AG09319 (cell line): ENCODE data around the gene TGFBR2.

ENCODE experiments used
- DNase-seq: peaks from one replicate; pipeline ENCODE4 v3.0.0-alpha.2; 2010; ENCODE audit warnings: low read depth; ENCODE audit errors: extremely low read depth
- CTCF ChIP-seq: IDR thresholded peaks from 2 replicates; pipeline ENCODE4 v1.5.1; 2011; ENCODE audit warnings: low read depth, mild to moderate bottlenecking, inconsistent platforms, low read length, moderate library complexity

Gene TGFBR2

GRCh38 chr3:30578986-30579579, 27.3 kb upstream of the TGFBR2 start:
- TF ChIP-seq CTCF, result no peak
- no peak for DNase-seq

- DNase-seq, result no peak
- no peak for TF ChIP-seq CTCF
Observed at GRCh38 chr3:30581067-30581585, 25.3 kb upstream of the TGFBR2 start.

- no peak for TF ChIP-seq CTCF
- DNase-seq, result no peak
Observed at GRCh38 chr3:30581982-30582381, 24.4 kb upstream of the TGFBR2 start.

- DNase-seq, result no peak
- no peak for TF ChIP-seq CTCF
Observed at GRCh38 chr3:30583973-30584372, 22.4 kb upstream of the TGFBR2 start.

- no peak for DNase-seq
- no peak for TF ChIP-seq CTCF
Observed at GRCh38 chr3:30585654-30586053, 20.7 kb upstream of the TGFBR2 start.

- TF ChIP-seq CTCF, result no peak
- no peak for DNase-seq
Observed at GRCh38 chr3:30586096-30586805, 20.1 kb upstream of the TGFBR2 start.

GRCh38 chr3:30586806-30587486, 19.5 kb upstream of the TGFBR2 start:
- TF ChIP-seq CTCF, result no peak
- DNase-seq, result no peak
